NCI-H2107 treated with DMSO at 0.1 percent for 48 hours (cell line): Measurements from ENCODE around the gene KCNMA1.

Experiments
- DNase-seq: peaks from one replicate; lab custom pipeline; 2025; ENCODE audit not compliant: unreplicated experiment; lab: John Stamatoyannopoulos, UW

KCNMA1 gene

DNA sequence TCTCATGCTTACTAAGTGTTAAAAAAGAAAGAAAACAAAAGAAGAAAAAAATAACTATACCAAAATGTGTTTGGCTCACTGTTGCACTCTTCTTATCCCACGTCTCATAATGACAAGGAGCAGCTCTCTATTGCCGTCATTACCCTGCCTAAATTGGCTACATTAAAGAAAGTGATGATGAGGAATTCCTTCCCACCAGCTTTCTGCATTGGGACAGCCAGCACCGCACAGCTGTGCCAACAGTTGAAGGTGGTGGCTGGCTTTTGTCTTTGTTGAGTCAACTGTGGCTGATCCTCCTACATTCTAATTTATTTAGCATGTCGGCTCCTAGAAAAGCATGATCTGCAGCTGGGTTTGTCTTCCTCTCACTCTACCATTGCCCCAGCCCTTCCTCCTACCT, 751.8 kb downstream of the KCNMA1 start:
- no peak for DNase-seq

DNA sequence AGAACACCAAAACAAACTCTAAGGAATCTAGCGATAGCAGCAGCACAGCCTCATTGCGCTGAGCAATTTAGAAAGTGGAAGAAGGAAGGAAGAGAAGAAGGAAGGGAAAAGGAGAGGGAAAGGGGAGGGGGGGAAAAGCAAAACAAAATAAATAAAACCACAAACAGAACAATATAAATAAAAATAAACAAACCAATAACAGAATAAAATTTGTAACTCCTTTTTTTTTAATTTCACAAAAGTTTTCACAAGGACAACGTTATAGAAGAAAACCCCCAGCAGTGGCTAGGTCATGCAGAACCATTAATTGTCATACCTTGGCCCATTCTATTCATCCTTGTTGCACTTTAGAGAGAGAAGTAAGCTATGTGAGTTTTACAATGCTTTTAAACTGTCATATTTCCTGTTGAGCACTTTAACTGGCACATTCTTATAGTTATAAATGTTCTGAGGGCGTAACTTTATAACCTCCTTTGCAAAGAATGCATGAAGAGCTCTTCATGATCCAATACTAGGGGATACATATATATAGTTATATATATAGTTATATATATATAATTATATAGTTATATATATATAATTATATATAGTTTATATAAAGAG, 752.8 kb downstream of the KCNMA1 start:
- no peak for DNase-seq

DNA sequence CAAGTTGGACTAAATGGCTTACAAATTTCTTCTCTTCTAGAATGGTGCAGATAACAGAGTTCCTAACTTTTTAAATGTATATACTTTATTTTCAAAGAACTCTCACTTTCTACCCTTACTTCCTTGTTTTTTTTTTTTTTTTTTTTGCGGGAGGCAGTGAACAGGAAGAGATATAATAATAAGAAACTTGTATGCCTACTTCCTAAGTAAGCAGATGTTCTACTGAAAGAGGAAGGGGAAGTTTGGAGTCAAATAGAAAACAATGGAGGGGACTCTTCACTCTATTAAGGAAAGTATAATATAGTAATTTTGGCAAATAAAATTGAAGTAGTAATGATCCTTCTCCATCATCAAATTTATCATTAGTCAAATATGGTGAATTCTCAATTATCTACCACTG, 754.0 kb downstream of the KCNMA1 start:
- no peak for DNase-seq

DNA sequence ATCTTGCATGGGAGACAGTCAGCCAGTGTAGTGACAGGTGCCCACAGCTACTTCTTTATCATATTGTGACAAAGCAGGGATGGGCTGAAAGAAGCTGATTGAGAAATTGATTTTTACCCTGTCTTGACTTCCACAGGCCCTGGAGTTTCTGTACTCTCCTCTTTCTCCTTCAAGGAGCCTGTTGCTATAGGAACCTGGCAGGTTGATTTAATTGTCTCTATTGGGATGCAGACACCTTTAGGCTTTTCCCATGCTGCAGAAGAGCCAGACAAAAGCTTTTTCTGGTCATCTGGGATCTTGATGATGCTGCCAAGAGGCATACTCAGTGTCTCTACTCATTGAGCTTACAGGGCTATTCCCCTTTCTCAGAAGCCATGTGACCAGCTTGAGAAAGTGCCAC, 754.8 kb downstream of the KCNMA1 start:
- DNase-seq, result no peak

DNA sequence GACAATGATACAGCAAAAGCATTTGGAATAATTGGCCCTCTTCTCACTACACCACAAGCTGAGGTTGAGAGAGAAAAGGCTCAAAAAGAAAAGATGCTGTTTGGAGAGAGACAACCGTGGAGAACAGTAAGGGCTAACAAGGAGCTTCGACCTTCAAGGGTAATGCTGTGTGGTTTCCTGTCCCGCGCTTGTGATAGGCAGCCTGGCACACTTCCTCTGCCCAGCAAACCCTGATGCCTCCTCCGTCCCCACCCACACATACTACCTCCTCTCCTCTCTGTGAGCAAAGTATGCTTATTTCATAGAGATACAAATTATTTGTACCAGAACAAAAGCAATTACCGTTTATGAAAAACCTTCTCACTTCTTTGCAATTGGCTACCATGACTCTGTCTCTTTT, 755.4 kb downstream of the KCNMA1 start:
- DNase-seq, result peak; percentile 1

DNA sequence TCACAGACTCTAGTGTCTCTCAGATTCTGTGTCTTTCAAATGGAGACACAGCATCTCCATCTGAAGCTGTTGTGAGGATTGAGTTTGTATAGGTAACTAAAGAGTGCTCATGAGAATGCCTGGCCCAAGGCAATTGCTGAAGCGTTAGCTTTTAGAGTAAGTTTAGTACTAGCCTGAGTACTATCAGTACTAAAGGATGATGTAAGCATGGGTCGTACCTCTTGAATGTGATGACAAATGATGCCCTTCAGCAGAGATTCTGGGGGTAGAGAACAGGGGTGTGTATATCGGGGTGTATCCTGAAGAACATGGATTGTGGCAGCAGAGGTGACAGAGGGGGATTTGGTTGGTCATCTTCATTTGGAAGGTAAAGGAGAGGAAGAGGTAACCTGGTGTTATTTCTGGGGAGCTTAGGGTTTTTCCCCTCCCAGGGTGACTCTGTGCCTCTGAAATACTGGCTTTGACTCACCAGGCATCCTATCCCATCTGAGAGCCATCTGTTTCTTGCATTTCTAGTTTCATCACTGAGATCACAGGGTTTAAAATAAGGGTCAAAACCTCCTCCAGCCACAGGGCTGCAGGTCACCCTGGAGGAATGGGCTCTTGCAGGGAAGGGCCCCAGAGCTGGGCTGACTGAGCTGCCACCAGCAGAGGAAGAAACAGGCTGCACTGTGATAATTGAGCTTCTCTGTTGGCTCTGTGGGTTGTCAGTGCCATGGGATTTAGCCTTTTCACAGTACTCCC, 756.0 kb downstream of the KCNMA1 start:
- no peak for DNase-seq

DNA sequence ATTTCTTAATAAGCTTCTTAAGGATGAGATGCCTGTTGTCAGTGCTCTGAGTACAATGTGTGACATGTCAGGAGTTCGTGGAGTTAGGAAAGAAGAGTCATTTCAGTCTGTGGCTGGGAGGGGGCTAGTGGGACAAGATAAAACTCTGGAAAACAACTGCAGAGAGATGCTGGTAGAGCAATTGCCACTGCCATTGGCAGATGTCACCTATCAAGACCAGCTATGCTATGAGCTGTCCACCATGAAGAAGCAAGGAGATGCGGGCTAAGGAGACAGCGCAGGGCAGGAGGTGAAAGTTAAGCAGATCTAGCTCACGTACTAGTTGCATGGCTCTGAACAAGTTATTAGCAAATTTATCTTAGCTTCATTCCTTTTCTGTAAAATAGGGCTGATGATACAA, 756.7 kb downstream of the KCNMA1 start:
- DNase-seq, result no peak

DNA sequence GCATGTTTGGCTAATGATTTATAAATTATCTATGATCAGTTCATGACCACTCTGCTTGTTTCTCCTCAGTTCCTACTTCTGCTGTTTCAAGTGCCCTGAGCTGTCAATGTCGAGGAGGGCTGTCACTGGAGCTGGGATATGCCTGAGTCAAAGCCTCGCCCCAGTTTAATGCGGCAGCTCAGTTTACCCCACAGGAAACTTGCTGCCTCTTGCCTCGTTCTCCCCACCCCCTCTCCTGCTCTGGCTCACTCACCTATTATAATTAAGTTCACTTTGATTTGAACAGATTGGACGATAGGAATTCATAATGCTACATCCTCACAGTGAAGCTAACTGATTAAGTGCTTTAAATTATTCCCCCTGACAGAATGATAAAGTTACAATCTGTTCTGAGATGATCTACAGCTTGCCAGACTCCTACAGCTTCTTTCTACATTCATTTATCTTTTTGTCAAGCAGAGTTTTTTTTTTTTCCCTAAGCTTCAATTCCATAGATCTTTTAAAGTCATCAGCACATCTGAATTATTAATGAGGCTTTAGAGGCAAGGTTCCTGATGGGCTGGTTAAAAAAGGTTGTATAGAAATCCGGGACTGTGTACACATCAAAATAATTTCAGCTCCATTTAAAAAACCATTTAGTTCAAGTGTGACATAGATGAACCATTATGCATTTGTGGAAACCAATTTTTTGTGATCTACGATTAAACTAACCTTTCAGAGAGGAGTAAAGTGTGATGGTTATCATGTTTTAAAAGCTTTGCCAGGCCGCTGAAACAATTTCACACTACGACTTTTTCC, 758.3 kb downstream of the KCNMA1 start:
- no peak for DNase-seq

DNA sequence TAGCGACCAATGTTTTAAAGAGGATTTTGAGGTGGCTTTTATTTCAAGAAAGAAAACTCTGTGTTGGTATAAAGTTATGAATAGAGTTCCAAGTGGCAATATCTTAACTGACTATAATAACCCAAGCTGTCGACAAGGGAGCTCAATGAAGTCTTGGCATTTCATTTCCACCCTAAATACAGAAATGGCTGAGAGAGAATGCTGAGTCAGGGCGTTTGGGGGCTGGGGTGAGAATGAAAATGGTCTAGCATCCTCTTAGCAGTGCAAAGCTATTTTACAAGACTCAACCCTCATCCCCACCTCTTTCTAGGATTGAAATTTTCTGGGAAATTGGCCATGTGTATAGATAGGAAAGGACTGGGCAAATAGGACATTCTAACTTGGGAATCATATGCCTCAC, 759.1 kb downstream of the KCNMA1 start:
- no peak for DNase-seq

DNA sequence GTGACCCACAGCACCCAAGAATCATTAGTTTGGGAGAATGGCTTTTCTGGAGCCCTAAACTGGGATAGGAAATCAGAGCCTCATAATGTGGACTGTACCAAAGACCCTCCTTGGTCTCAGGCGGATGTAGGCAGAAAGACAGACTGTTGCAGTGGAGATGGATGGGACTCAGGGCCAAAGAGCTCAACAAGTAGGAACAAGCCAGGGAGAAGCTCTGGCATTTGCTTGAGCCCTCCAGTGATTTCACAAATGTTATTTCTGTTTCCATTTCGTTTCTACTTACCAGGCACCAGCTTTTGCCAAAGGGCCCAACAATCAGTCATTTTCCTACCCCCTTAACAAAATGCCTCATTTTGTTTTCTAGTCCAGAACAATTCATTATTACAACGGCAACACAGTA, 762.7 kb downstream of the KCNMA1 start:
- DNase-seq, result no peak

DNA sequence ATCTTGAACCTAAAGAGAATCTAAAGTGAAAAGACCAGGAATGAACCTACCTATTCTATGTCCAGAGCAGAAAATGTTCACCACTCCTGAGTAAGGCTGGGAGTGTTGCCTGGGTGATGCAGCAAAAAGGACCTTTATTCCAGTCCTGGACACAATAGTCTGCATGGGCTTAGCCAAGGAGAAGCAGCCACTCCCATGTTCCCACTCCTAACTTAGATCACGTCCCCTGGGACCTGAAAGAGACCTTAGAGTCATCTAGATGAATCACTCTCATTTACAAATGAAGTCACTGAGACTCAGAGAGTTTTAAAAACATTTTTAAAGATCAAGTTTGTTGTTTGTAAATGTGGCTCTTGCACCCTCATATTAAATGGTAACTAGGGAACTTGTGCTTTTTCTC, 763.4 kb downstream of the KCNMA1 start:
- DNase-seq, result no peak

DNA sequence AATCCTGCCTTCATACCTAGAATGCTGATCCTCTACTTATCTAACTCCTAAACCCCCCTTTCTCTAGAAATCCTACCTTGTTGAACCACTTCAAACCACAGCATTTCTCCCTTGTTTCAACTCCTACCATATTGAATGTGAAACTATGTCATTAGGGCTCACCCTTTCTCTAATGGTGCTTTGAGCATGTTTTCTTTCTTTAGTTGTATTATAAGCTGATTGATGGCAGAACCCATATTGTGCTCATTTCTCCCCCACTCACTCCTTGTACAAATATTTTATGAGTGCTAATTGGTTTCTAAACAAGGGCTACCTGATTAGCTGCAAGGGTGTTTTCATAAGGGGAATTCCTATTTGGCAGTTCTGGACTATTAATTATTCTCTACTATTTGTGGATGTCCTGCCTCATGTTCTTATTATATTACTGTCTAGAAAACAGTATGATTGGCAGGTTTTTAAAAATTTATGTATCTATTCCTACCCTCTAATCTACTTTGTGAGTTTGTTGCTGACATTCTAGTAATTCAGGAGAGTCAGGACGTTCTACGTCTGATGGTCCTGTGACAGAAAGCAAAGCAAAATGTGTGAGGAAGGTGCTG, 765.8 kb downstream of the KCNMA1 start:
- no peak for DNase-seq

DNA sequence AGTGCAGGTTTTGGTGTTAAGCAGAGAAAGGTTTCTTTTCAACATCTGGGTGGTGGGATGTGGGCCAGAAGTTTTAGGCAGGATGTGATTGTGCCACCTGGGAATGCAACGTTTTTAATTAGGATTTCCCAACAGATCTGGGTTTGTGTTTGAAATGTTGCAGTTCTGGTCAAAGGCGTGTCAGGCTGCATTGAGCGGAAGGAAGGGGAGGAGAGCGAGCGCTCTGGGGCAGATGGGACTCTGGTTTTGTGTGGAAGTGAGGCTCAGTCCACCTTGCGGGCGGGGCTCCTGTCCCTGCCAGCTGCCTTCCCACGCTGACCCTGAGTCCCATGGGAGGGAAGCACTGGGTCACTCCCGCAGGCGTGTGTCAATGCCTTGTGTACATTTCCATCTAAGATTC, 767.7 kb downstream of the KCNMA1 start:
- no peak for DNase-seq

DNA sequence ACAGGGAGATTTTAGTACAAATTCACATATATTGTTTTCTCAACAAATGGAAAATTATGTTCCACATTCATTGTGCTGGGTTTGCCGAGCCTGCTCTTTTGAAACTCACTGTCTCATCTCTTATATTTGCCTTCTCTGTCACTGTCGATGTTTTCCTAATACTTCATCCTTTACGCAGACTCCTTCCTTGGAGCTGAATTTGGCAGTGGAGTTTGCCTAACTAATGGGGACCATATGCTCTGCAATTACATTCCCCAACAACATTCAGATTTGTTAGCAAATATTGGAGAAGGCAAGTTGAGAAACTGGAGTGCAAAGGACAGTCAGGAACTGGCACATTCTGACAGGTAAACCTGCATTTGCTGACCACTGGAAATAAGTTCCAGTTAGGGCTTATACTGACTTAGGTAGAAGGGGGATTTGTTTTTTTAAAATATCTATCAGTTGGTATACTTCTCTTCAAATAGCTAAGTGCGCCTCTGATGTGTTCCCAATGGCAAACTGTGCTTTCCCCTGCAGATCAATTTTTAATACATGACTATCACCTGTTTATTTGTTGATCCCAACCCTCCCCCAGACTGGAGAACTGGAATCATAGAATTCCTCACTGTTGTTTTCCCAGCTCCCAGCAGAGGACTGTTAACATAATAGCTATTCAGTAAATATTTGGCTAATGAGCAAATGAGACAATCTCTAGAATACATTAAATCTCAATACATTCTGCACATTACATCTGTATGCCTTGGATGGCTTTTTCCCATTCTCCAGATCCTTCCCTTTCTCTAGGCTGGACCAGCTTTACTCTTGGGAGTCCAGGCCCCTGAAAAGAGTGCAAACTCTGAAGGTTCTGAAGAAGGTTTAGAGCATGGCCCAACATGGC, 769.3 kb downstream of the KCNMA1 start:
- DNase-seq, result no peak

DNA sequence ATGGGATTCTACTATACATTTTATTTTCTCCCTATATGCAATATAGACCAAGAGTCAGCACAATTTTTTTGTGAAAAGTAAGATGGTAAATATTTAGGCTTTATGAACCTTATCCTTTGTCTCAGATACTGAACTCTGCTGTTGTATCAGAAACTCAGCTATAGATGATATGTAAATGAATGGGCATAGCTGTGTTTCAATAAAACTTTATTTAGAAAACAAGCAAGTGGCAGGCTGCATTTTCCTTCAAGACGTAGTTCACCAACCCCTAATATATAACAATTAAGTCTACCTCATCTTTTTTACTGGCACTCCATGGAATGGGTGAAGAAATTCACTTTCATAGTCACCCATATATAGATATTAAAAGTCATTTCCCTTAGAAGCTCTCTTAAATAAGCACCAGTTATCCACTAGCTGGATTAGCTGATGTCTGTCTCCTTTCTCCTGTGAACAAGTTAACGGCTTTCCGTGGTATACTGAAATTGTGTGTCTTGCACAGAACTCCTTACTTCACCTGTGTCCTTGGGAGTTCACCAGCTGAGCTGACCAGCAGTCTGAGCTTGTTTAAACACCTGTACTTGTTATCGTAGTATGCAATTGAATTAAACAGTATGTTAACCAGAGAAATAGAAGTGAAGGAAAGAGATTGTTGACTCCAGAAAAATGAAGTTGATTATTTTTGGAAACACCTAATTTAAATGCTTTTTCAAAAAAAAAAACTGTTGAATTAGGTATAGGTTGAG, 770.6 kb downstream of the KCNMA1 start:
- DNase-seq, result no peak

DNA sequence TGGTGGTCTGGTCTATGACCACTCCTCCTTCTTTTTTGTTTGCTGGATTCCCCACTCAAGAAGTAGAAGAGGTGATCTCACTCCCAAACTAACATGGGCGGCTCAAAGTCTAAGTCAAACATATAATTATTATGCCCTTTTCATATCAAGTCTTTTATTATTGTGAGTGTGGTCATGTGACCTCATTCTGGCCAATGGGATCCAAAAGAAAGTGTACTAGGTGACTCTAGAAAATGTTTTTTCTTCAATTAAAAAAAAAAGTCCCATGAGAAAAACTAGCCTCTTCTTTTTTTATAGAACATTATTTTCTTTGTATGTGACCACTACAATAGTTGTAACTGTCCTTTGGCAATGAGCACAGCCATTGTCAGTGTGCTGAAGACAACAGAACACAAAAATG, 772.7 kb downstream of the KCNMA1 start:
- DNase-seq, result no peak

DNA sequence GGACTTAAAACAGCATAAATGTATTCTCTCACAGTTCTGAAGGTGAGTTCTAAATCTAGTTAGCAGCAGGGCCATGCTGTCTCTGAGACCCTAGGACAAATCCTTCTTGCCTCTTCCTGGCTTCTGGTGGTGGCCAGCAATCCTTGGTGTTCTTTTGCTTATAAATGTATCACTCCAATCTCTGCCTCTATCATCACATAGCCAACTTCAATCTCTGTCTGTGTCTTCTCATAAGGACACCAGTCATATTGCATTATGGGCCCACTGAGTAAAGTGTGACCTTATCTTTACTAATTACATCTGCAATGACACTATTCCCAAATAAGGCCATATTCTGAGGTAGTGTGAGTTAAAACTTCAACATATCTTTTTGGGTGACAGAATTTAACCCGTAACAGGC, 778.9 kb downstream of the KCNMA1 start:
- DNase-seq, result no peak

DNA sequence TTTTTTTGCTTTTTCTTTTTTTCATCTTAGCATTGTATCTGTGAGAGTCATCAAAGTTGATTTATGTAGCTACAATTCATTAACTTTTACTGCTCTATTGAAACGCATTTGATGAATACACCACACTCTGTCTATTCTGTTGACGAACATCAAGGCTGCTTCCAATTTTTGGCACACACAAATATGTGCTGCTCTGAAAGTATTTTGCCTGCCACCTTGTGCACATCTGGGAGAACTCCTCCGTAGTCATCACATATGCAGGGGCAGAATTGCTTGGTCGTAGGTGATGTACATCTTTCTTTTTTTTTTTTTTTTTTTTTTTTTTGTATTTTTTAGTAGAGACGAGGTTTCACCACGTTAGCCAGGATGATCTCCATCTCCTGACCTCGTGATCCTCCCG, 796.8 kb downstream of the KCNMA1 start:
- no peak for DNase-seq

DNA sequence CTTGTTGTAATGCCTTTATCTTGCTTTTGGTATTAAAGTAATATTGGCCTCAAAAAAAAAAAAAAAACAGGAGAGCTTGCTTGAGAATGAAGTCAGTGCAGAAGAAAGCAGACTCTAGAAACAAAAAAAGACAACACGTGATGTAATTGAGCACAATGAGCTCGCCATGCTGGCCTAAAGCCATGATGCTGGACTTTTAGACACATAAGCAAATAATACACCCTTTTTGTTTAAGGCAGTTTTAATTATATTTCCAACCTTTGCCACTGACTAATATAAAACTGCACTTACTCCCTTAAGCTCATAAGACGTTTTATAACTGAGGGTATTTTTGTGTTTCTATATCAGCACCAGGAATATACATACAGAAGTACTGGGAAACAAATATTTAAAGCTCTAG, 798.3 kb downstream of the KCNMA1 start:
- no peak for DNase-seq

DNA sequence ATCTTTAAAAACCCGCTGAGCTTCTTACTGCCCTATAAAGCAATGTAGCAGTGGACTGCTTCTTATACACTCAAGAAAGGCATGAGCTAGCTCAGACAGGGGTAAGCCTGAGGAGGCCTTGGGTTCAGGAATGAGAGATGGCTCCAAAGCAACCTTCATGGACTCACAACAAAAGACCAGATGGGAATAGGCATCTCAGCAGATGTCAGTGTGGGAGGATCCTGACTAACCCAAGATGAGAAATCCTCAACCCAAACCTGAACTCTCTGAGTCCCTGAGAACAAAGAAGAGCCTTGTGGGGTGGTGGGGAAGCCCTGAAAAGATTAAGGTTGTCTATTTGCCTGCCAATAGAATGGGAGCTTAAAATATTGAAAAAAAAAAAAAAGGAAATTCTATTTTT, 807.4 kb downstream of the KCNMA1 start:
- DNase-seq, result no peak
